ENCODE data around the gene BEX2.
"Not testable (repeated sequence)": the region's sequence is repeated elsewhere in the genome, so short reads cannot be mapped to it uniquely, and the experiment has no call there.

BEX2 gene

GRCh38 chrX:103310555-103311398 lies at the start of gene BEX2:
BEX2 (minus strand) TSS chrX:103310990; CDS start chrX:103309976, 1,014 bp downstream.
- in situ Hi-C loops (cut with MboI; ENCODE audit: low sequenced_read_pairs): no loop called here

GRCh38 chrX:103360092-103360491 lies 49.3 kb upstream of the BEX2 start:
- in situ Hi-C loops (cut with MboI; ENCODE audit: low sequenced_read_pairs): no loop called here

- in situ Hi-C loops (cut with MboI; ENCODE audit: low sequenced_read_pairs): not testable (repeated sequence)
Observed at GRCh38 chrX:103359605-103360004, 48.8 kb upstream of the BEX2 start.

- in situ Hi-C loops (cut with MboI; ENCODE audit: low sequenced_read_pairs): no loop called here
Observed at GRCh38 chrX:103357871-103358270, 47.1 kb upstream of the BEX2 start.

- in situ Hi-C loops (cut with MboI; ENCODE audit: low sequenced_read_pairs): no loop called here
Observed at GRCh38 chrX:103356858-103357257, 46.1 kb upstream of the BEX2 start.

- in situ Hi-C loops (cut with MboI; ENCODE audit: low sequenced_read_pairs): no loop called here
Observed at GRCh38 chrX:103356130-103356798, 45.5 kb upstream of the BEX2 start, which contains the start of gene TCEAL9. TCEAL9 (plus strand) TSS chrX:103356506; CDS start chrX:103357685, 1,179 bp downstream.

- in situ Hi-C loops (cut with MboI; ENCODE audit: low sequenced_read_pairs): no loop called here
Observed at GRCh38 chrX:103347682-103348397, 37.0 kb upstream of the BEX2 start.

- in situ Hi-C loops (cut with MboI; ENCODE audit: low sequenced_read_pairs): no loop called here
Observed at GRCh38 chrX:103344606-103345005, 33.8 kb upstream of the BEX2 start.

GRCh38 chrX:103343105-103343504 lies 32.3 kb upstream of the BEX2 start:
- in situ Hi-C loops (cut with MboI; ENCODE audit: low sequenced_read_pairs): no loop called here

- in situ Hi-C loops (cut with MboI; ENCODE audit: low sequenced_read_pairs): no loop called here
Observed at GRCh38 chrX:103338663-103339062, 27.9 kb upstream of the BEX2 start.

GRCh38 chrX:103330681-103331288 lies 20.0 kb upstream of the BEX2 start:
- in situ Hi-C loops (cut with MboI; ENCODE audit: low sequenced_read_pairs): no loop called here

GRCh38 chrX:103329991-103330390 lies 19.2 kb upstream of the BEX2 start, which contains the start of gene TCEAL7:
TCEAL7 (plus strand) TSS chrX:103330239; CDS start chrX:103331404, 1,165 bp downstream.
- in situ Hi-C loops (cut with MboI; ENCODE audit: low sequenced_read_pairs): no loop called here

- in situ Hi-C loops (cut with MboI; ENCODE audit: low sequenced_read_pairs): no loop called here
Observed at GRCh38 chrX:103311399-103311780, 600 bp upstream of the BEX2 start.

- in situ Hi-C loops (cut with MboI; ENCODE audit: low sequenced_read_pairs): no loop called here
Observed at GRCh38 chrX:103309860-103310554, 783 bp downstream of the BEX2 start.

GRCh38 chrX:103305666-103306065 lies 5.1 kb downstream of the BEX2 start:
- in situ Hi-C loops (cut with MboI; ENCODE audit: low sequenced_read_pairs): not testable (repeated sequence)

- in situ Hi-C loops (cut with MboI; ENCODE audit: low sequenced_read_pairs): no loop called here
Observed at GRCh38 chrX:103304705-103305104, 6.1 kb downstream of the BEX2 start.

- in situ Hi-C loops (cut with MboI; ENCODE audit: low sequenced_read_pairs): no loop called here
Observed at GRCh38 chrX:103293118-103293517, 17.7 kb downstream of the BEX2 start.

- in situ Hi-C loops (cut with MboI; ENCODE audit: low sequenced_read_pairs): no loop called here
Observed at GRCh38 chrX:103279624-103280023, 31.2 kb downstream of the BEX2 start.

GRCh38 chrX:103276581-103277002 lies 34.2 kb downstream of the BEX2 start, which contains the start of gene TCEAL5:
TCEAL5 (minus strand) TSS chrX:103276750; CDS start chrX:103274563, 2,187 bp downstream.
- in situ Hi-C loops (cut with MboI; ENCODE audit: low sequenced_read_pairs): no loop called here

- in situ Hi-C loops (cut with MboI; ENCODE audit: low sequenced_read_pairs): no loop called here
Observed at GRCh38 chrX:103275947-103276567, 34.7 kb downstream of the BEX2 start.
